GM13977 (cell line): ENCODE measurements around the gene SF3B5.
"Not testable (repeated sequence)": the region's sequence is repeated elsewhere in the genome, so short reads cannot be mapped to it uniquely, and the experiment has no call there.

ENCODE experiments used
- DNase-seq: peaks from one replicate; pipeline ENCODE4 v3.0.0; 2012; ENCODE audit warnings: low spot score
- in situ Hi-C: fragments of 300-500 bp; cut with MboI; formaldehyde crosslinking; loops from one replicate; pipeline ENCODE4 v1.12.0; 2022; ENCODE audit warnings: low sequenced_read_pairs, low pct_unique_long_range_greater_than_20kb, mixed read lengths, inconsistent platforms; ENCODE audit not compliant: unreplicated experiment
- TF ChIP-seq, protein P1 (sequence below): IDR thresholded peaks from 2 replicates; pipeline ENCODE4 v1.5.1; 2012; ENCODE audit warnings: mild to moderate bottlenecking, control low read depth; ENCODE audit not compliant: insufficient read depth; ENCODE audit errors: extremely low read depth, missing control alignments

Gene SF3B5

DNA sequence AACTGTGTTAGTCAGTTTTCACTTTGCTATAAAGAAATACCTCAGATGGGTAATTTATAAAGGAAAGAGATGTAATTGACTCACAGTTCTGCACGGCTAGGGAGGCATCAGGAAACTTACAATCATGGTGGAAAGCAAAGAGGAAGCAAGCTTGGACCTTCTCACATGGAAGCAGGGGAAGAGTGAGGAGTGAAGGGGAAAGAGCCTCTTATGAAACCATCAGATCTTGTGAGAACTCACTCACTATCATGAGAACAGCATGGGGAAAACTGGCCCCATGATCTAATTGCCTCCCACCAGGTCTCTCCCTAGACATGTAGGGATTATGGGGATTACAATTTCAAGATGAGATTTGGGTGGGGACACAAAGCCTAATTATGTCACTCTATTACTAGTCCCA, 46.0 kb downstream of the SF3B5 start:
- DNase-seq, result no peak
- in situ Hi-C loops, result no loop called here
- TF ChIP-seq, protein P1, sequence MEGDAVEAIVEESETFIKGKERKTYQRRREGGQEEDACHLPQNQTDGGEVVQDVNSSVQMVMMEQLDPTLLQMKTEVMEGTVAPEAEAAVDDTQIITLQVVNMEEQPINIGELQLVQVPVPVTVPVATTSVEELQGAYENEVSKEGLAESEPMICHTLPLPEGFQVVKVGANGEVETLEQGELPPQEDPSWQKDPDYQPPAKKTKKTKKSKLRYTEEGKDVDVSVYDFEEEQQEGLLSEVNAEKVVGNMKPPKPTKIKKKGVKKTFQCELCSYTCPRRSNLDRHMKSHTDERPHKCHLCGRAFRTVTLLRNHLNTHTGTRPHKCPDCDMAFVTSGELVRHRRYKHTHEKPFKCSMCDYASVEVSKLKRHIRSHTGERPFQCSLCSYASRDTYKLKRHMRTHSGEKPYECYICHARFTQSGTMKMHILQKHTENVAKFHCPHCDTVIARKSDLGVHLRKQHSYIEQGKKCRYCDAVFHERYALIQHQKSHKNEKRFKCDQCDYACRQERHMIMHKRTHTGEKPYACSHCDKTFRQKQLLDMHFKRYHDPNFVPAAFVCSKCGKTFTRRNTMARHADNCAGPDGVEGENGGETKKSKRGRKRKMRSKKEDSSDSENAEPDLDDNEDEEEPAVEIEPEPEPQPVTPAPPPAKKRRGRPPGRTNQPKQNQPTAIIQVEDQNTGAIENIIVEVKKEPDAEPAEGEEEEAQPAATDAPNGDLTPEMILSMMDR, result no peak

- no peak for DNase-seq
- TF ChIP-seq, protein P1, result no peak
- in situ Hi-C loops, result no loop called here
Measured at GRCh38 chr6:144047688-144048087, 47.7 kb downstream of the SF3B5 start.

GRCh38 chr6:144046672-144047071, 48.7 kb downstream of the SF3B5 start:
- DNase-seq, in situ Hi-C loops: not testable (repeated sequence)

- in situ Hi-C loops, DNase-seq: not testable (repeated sequence)
Measured at GRCh38 chr6:144044989-144045388, 50.4 kb downstream of the SF3B5 start.
